ENCODE results near the gene TNS3. TPM values are rescaled to one million over a fixed set of nuclear protein-coding genes. Genes with fewer than 3 reads are reported as not detected.

Gene TNS3
- total and polyA plus RNA-seq, 10 donors: 17.7 to 247 (median 147) TPM

GRCh38 chr7:47386273-47386835 lies 195.6 kb downstream of the TNS3 start:
- H3K4me1 ChIP-seq: peaks cover 0 to 37% (median 5%) of the 10 kb centered on the region in 6 donors
- H3K9me3 ChIP-seq: no peaks in the 10 kb centered on the region
- TF ChIP-seq CTCF (IDR thresholded peaks at IDR 0.05 in 8 of 11, conservative IDR thresholded peaks at IDR 0.05 in 3 of 11) (no peak), POLR2AphosphoS5 (IDR thresholded peaks at IDR 0.05) (no peak), POLR2A (IDR thresholded peaks at IDR 0.05) (no peak)
- H3K27ac ChIP-seq: no peak overlapping the region
- no peak overlapping the region for H3K4me3 ChIP-seq
- DNase-seq: no peak
- peaks cover 0 to 89% (median 14%) of the 10 kb centered on the region in 6 donors for H3K36me3 ChIP-seq
- WGBS, 5 donors: 91 to 95% (median 95%) methylated on average over 10 to 14 of the region's 14 CpGs
- intact Hi-C loops (cut with DNase I; ENCODE audit: low total_unique reads): no loop called here
- no peaks in the 10 kb centered on the region for H3K27me3 ChIP-seq (replicated peaks in 1 of 7)

- no peak overlapping the region for H3K4me3 ChIP-seq
- H3K27me3 ChIP-seq (replicated peaks in 1 of 7): no peaks in the 10 kb centered on the region
- H3K9me3 ChIP-seq: no peaks in the 10 kb centered on the region
- 84 to 93% (median 88%) methylated on average over 10 of the region's 10 CpGs for WGBS, 5 donors
- H3K4me1 ChIP-seq: peaks cover 0 to 37% (median 5%) of the 10 kb centered on the region in 6 donors
- H3K36me3 ChIP-seq: peaks cover 0 to 89% (median 14%) of the 10 kb centered on the region in 6 donors
- no peak overlapping the region for H3K27ac ChIP-seq
- intact Hi-C loops (cut with DNase I; ENCODE audit: low total_unique reads): no loop called here
- no peak for DNase-seq
- no peak for TF ChIP-seq POLR2A (IDR thresholded peaks at IDR 0.05)
These were observed 196.3 kb downstream of the TNS3 start for GRCh38 chr7:47385536-47386125.

GRCh38 chr7:47384755-47385535 lies 197.0 kb downstream of the TNS3 start:
- no peak for DNase-seq
- 85 to 88% (median 87%) methylated on average over 12 to 13 of the region's 13 CpGs for WGBS, 5 donors
- H3K4me3 ChIP-seq: no peak overlapping the region
- H3K27me3 ChIP-seq (replicated peaks in 1 of 7): no peaks in the 10 kb centered on the region
- intact Hi-C loops (cut with DNase I; ENCODE audit: low total_unique reads): no loop called here
- TF ChIP-seq POLR2AphosphoS5 (IDR thresholded peaks at IDR 0.05): peak in 1 of 3 donors; percentile 9
- no peak for TF ChIP-seq POLR2A (IDR thresholded peaks at IDR 0.05)
- no peak for TF ChIP-seq CTCF (IDR thresholded peaks at IDR 0.05 in 8 of 11, conservative IDR thresholded peaks at IDR 0.05 in 3 of 11)
- no peak overlapping the region for H3K27ac ChIP-seq
- no peaks in the 10 kb centered on the region for H3K9me3 ChIP-seq
- peaks cover 0 to 34% (median 8%) of the 10 kb centered on the region in 6 donors for H3K4me1 ChIP-seq
- H3K36me3 ChIP-seq: peaks cover 0 to 89% (median 14%) of the 10 kb centered on the region in 6 donors

GRCh38 chr7:47383696-47384445 lies 198.0 kb downstream of the TNS3 start:
- H3K9me3 ChIP-seq: no peaks in the 10 kb centered on the region
- H3K4me1 ChIP-seq: peaks cover 0 to 34% (median 10%) of the 10 kb centered on the region in 6 donors
- no peak for TF ChIP-seq POLR2AphosphoS5 (IDR thresholded peaks at IDR 0.05)
- TF ChIP-seq CTCF (IDR thresholded peaks at IDR 0.05 in 8 of 11, conservative IDR thresholded peaks at IDR 0.05 in 3 of 11): no peak
- no peak for TF ChIP-seq POLR2A (IDR thresholded peaks at IDR 0.05)
- intact Hi-C loops (cut with DNase I; ENCODE audit: low total_unique reads): no loop called here
- WGBS, 5 donors: 80 to 91% (median 89%) methylated on average over 10 of the region's 10 CpGs
- H3K36me3 ChIP-seq: peaks cover 0 to 90% (median 14%) of the 10 kb centered on the region in 6 donors
- no peaks in the 10 kb centered on the region for H3K27me3 ChIP-seq (replicated peaks in 1 of 7)
- peak overlapping the region in 2 of 8 donors; percentile 20 to 22 for H3K27ac ChIP-seq
- no peak overlapping the region for H3K4me3 ChIP-seq
- DNase-seq: no peak

Measured in spleen (tissue), 11 donors.